ENCODE measurements around the gene INS. TPM values are rescaled to one million over a fixed set of nuclear protein-coding genes. Genes with fewer than 3 reads are reported as not detected.
A peak's percentile ranks its signal among the peaks of the same experiment; 100 is the strongest.

Gene INS
- total and polyA plus RNA-seq, 2 of the 13 experiments (the other 11 are each of a cell fraction or from before 2014, with no cell fraction given): not detected

DNA sequence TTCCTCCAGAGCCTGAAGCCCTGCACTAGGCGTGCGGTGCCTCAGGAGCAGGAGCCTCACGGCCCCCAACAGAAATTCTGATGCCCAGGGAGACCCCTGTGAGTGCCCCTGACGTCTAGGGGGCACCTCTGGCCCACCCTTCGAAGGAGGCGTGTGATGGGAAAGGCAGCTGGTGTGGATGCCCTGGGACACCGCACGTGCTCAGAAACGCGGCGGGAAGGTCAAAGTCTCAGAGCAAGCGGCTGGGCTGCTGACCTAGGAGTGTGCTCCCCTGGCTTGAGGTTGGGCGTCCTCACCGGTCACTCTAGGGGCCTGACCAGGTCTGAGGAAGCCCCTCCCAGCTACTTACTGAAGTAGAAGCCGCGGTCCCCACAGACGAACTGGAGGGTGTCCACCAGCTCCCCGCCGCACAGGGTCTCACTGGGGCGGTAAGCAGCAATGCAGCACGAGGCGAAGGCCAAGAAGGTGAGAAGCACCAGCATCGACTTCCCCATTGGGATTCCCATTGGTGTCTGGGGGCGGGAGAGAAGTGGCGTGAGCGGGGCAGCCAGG lies 25.9 kb downstream of the INS start (continued):
- 0 out of 2 replicates have a peak, but pooled peaks have one; percentile 5 for TF ChIP-seq ZMAT3 (CRISPR knock-in tag; conservative IDR thresholded peaks at IDR 0.05)
- TF ChIP-seq JARID2 (CRISPR knock-in tag; IDR thresholded peaks at IDR 0.05; ENCODE audit: insufficient replicate concordance): no peak
- TF ChIP-seq NONO (IDR thresholded peaks at IDR 0.05): no peak
- peak; percentile 11; the same call in 1 of the 2 replicates for TF ChIP-seq NONO (CRISPR knock-in tag; conservative IDR thresholded peaks at IDR 0.05)
- TF ChIP-seq POLR2AphosphoS5 (IDR thresholded peaks at IDR 0.05; ENCODE audit: low read depth, low read length): peak; percentile 45
- TF ChIP-seq ZNF672 (CRISPR knock-in tag; IDR thresholded peaks at IDR 0.05): no peak; the same call in 1 of the 2 replicates
- peak; percentile 31; the same call in 1 of the 2 replicates for TF ChIP-seq HNF4A (CRISPR knock-in tag; IDR thresholded peaks at IDR 0.05)
- no peak for TF ChIP-seq NCOR1 (IDR thresholded peaks at IDR 0.05; ENCODE audit: borderline replicate concordance, low read length)
- TF ChIP-seq RBFOX2 (IDR thresholded peaks at IDR 0.05; ENCODE audit: low read depth, low read length): peak; percentile 47; the same call in 1 of the 2 replicates
- TF ChIP-seq MXD4 (CRISPR knock-in tag; IDR thresholded peaks at IDR 0.05): peak; percentile 6
- TF ChIP-seq, protein P1, sequence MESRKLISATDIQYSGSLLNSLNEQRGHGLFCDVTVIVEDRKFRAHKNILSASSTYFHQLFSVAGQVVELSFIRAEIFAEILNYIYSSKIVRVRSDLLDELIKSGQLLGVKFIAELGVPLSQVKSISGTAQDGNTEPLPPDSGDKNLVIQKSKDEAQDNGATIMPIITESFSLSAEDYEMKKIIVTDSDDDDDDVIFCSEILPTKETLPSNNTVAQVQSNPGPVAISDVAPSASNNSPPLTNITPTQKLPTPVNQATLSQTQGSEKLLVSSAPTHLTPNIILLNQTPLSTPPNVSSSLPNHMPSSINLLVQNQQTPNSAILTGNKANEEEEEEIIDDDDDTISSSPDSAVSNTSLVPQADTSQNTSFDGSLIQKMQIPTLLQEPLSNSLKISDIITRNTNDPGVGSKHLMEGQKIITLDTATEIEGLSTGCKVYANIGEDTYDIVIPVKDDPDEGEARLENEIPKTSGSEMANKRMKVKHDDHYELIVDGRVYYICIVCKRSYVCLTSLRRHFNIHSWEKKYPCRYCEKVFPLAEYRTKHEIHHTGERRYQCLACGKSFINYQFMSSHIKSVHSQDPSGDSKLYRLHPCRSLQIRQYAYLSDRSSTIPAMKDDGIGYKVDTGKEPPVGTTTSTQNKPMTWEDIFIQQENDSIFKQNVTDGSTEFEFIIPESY (CRISPR knock-in tag; IDR thresholded peaks at IDR 0.05): peak; percentile 89
- no peak for TF ChIP-seq ZNF264 (CRISPR knock-in tag; IDR thresholded peaks at IDR 0.05)
- TF ChIP-seq ZNF564 (CRISPR knock-in tag; IDR thresholded peaks at IDR 0.05): no peak
- TF ChIP-seq ZNF205 (CRISPR knock-in tag; IDR thresholded peaks at IDR 0.05): no peak
- TF ChIP-seq, protein P2, sequence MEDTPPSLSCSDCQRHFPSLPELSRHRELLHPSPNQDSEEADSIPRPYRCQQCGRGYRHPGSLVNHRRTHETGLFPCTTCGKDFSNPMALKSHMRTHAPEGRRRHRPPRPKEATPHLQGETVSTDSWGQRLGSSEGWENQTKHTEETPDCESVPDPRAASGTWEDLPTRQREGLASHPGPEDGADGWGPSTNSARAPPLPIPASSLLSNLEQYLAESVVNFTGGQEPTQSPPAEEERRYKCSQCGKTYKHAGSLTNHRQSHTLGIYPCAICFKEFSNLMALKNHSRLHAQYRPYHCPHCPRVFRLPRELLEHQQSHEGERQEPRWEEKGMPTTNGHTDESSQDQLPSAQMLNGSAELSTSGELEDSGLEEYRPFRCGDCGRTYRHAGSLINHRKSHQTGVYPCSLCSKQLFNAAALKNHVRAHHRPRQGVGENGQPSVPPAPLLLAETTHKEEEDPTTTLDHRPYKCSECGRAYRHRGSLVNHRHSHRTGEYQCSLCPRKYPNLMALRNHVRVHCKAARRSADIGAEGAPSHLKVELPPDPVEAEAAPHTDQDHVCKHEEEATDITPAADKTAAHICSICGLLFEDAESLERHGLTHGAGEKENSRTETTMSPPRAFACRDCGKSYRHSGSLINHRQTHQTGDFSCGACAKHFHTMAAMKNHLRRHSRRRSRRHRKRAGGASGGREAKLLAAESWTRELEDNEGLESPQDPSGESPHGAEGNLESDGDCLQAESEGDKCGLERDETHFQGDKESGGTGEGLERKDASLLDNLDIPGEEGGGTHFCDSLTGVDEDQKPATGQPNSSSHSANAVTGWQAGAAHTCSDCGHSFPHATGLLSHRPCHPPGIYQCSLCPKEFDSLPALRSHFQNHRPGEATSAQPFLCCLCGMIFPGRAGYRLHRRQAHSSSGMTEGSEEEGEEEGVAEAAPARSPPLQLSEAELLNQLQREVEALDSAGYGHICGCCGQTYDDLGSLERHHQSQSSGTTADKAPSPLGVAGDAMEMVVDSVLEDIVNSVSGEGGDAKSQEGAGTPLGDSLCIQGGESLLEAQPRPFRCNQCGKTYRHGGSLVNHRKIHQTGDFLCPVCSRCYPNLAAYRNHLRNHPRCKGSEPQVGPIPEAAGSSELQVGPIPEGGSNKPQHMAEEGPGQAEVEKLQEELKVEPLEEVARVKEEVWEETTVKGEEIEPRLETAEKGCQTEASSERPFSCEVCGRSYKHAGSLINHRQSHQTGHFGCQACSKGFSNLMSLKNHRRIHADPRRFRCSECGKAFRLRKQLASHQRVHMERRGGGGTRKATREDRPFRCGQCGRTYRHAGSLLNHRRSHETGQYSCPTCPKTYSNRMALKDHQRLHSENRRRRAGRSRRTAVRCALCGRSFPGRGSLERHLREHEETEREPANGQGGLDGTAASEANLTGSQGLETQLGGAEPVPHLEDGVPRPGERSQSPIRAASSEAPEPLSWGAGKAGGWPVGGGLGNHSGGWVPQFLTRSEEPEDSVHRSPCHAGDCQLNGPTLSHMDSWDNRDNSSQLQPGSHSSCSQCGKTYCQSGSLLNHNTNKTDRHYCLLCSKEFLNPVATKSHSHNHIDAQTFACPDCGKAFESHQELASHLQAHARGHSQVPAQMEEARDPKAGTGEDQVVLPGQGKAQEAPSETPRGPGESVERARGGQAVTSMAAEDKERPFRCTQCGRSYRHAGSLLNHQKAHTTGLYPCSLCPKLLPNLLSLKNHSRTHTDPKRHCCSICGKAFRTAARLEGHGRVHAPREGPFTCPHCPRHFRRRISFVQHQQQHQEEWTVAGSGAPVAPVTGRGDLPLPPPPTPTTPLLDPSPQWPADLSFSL (CRISPR knock-in tag; IDR thresholded peaks at IDR 0.05): no peak
- 0 out of 2 replicates have a peak, but pooled peaks have one; percentile 6 for TF ChIP-seq ZFX (CRISPR knock-in tag; IDR thresholded peaks at IDR 0.05; ENCODE audit: low read depth)
- TF ChIP-seq ZNF746 (CRISPR knock-in tag; IDR thresholded peaks at IDR 0.05): 0 out of 2 replicates have a peak, but pooled peaks have one; percentile 18
- peak; percentile 6; the same call in 1 of the 2 replicates for TF ChIP-seq ZNF788 (CRISPR knock-in tag; IDR thresholded peaks at IDR 0.05; ENCODE audit: borderline replicate concordance)
- peak; percentile 41; the same call in 1 of the 2 replicates for TF ChIP-seq ZNF878 (CRISPR knock-in tag; IDR thresholded peaks at IDR 0.05)
- no peak for TF ChIP-seq ZFY (CRISPR knock-in tag; IDR thresholded peaks at IDR 0.05)
- TF ChIP-seq ZC3H13 (CRISPR knock-in tag; IDR thresholded peaks at IDR 0.05): peak; percentile 89
- TF ChIP-seq REL (CRISPR knock-in tag; conservative IDR thresholded peaks at IDR 0.05): 0 out of 2 replicates have a peak, but pooled peaks have one; percentile 15

All from HepG2 (cell line).